Nephron (organoid): Measurements from ENCODE around the gene EXOC2.

Experiments used
- H3K27ac Mint-ChIP-seq, 3 experiments: 2 replicates each; pipeline ENCODE4 v1.8.0; 2020; ENCODE audit warnings: mixed read lengths in 3 of 3, mild to moderate bottlenecking in 2 of 3, moderate library complexity in 1 of 3
- H3K27me3 Mint-ChIP-seq: 2 replicates; pipeline ENCODE4 v1.8.0; 2021; ENCODE audit warnings: low read depth, mild to moderate bottlenecking, moderate library complexity, mixed read lengths
- H3K36me3 Mint-ChIP-seq: 2 replicates; pipeline ENCODE4 v1.8.0; 2020; ENCODE audit warnings: low read depth, mixed read lengths
- H3K4me1 Mint-ChIP-seq: 2 replicates; pipeline ENCODE4 v1.8.0; 2020; ENCODE audit warnings: mixed read lengths
- H3K4me3 Mint-ChIP-seq, 3 experiments: 2 replicates each; pipeline ENCODE4 v1.8.0; 2020; ENCODE audit warnings: mild to moderate bottlenecking in 3 of 3, mixed read lengths in 3 of 3, moderate library complexity in 2 of 3
- H3K9me3 Mint-ChIP-seq: 2 replicates; pipeline ENCODE4 v1.8.0; 2020; ENCODE audit warnings: mixed read lengths
- TF ChIP-seq, protein P1 (sequence below), 3 experiments: fragments of 200-600 bp; sonication (generic); IDR thresholded peaks; one replicate each; pipeline ENCODE4 v1.5.0; 2021; ENCODE audit warnings: antibody characterized with exemption in 3 of 3; ENCODE audit not compliant: unreplicated experiment in 3 of 3

EXOC2 gene

GRCh38 chr6:492178-492577, 200.8 kb downstream of the EXOC2 start:
- H3K4me3 Mint-ChIP-seq = no peak overlapping the region
- H3K9me3 Mint-ChIP-seq = peaks cover 5% of the 10 kb centered on the region
- H3K27me3 Mint-ChIP-seq = no peaks in the 10 kb centered on the region
- H3K4me1 Mint-ChIP-seq = peaks cover 5% of the 10 kb centered on the region
- no peak overlapping the region for H3K27ac Mint-ChIP-seq
- TF ChIP-seq, protein P1, sequence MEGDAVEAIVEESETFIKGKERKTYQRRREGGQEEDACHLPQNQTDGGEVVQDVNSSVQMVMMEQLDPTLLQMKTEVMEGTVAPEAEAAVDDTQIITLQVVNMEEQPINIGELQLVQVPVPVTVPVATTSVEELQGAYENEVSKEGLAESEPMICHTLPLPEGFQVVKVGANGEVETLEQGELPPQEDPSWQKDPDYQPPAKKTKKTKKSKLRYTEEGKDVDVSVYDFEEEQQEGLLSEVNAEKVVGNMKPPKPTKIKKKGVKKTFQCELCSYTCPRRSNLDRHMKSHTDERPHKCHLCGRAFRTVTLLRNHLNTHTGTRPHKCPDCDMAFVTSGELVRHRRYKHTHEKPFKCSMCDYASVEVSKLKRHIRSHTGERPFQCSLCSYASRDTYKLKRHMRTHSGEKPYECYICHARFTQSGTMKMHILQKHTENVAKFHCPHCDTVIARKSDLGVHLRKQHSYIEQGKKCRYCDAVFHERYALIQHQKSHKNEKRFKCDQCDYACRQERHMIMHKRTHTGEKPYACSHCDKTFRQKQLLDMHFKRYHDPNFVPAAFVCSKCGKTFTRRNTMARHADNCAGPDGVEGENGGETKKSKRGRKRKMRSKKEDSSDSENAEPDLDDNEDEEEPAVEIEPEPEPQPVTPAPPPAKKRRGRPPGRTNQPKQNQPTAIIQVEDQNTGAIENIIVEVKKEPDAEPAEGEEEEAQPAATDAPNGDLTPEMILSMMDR (IDR thresholded peaks at IDR 0.05; ENCODE audit: unreplicated experiment in 3 of 3) = no peak
- H3K36me3 Mint-ChIP-seq = peaks cover 45% of the 10 kb centered on the region

DNA sequence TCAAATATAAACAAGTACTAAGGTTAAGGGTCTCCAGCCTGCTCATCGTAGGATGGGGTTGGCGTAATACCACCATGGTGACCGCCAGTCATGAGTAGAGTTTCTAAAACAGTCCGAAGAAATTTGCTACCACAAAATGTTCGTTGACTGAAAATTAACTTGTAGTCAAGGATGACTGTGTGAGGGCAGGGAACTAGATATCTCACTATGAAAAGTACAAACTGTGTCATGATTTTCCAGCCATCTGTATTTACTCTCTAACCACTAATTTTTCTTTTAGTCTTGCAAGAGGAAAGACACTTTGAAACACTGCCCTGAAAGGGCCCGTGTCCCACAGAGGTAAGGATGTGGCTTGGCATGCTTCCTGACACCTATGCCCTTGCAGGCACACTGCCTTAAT, 201.7 kb downstream of the EXOC2 start:
- H3K27ac Mint-ChIP-seq = no peak overlapping the region
- peaks cover 5% of the 10 kb centered on the region for H3K9me3 Mint-ChIP-seq
- no peak overlapping the region for H3K4me3 Mint-ChIP-seq
- H3K36me3 Mint-ChIP-seq = peaks cover 49% of the 10 kb centered on the region
- H3K4me1 Mint-ChIP-seq = peaks cover 5% of the 10 kb centered on the region
- TF ChIP-seq, protein P1 (IDR thresholded peaks at IDR 0.05; ENCODE audit: unreplicated experiment in 3 of 3) = no peak
- no peaks in the 10 kb centered on the region for H3K27me3 Mint-ChIP-seq

DNA sequence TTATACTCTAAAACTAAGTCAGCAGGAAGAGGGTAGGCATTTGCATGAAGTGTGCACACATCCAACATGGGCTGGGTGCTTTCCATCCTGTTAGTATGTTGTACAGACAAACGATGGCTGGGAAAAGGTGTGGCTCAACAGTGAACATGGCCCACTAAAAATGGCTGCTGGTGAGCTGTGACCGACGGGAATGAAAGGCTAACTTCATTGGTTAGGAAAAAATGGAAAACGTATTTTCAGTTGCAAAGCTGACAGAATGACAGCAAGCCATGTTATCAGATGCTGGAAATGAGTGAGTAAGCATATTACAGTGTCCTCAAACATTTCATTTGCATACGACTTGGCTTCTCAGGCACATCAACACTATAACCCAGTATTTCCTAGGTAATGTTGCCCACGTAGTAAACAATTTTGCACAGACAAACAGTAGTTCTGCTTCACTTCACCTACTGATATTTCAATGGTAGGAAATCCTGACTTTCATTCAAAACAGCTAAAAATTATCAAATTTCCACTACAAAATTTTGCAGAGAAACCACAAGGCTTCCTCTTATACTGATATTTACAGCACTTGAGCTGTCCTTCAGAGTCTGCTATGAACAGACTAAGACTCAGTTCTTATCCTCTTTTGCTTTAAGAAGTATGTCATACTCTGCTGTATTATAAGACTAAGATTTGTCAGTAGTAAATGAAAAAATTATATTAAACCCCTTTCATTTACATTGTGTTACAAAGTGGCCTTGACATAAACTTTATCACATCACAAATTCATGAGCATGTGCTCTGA, 202.5 kb downstream of the EXOC2 start:
- no peak overlapping the region for H3K27ac Mint-ChIP-seq
- peaks cover 5% of the 10 kb centered on the region for H3K4me1 Mint-ChIP-seq
- H3K36me3 Mint-ChIP-seq = peaks cover 48% of the 10 kb centered on the region
- H3K4me3 Mint-ChIP-seq = no peak overlapping the region
- peaks cover 5% of the 10 kb centered on the region for H3K9me3 Mint-ChIP-seq
- TF ChIP-seq, protein P1 (IDR thresholded peaks at IDR 0.05; ENCODE audit: unreplicated experiment in 3 of 3) = no peak
- H3K27me3 Mint-ChIP-seq = no peaks in the 10 kb centered on the region

DNA sequence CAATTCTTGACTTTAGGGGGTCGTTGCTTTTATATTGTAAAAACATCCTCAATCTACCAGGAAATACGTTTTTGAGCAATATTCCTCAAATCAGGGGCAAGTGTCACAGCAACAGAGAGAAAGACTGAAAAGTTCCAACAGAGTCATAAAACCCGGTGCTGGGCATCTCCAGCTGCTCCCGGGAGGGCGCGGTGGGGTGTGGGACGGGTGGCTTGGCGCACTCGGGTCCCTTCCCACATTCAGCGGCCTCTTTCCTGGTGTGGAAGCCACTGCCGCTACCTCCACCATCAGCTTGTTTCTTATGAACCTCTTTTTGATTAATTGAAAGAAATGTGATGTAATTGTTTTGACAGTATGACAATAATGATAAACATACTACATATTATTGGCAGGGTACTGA, 203.2 kb downstream of the EXOC2 start:
- H3K27me3 Mint-ChIP-seq = no peaks in the 10 kb centered on the region
- peaks cover 5% of the 10 kb centered on the region for H3K4me1 Mint-ChIP-seq
- peaks cover 44% of the 10 kb centered on the region for H3K36me3 Mint-ChIP-seq
- no peak overlapping the region for H3K27ac Mint-ChIP-seq
- peaks cover 5% of the 10 kb centered on the region for H3K9me3 Mint-ChIP-seq
- TF ChIP-seq, protein P1 (IDR thresholded peaks at IDR 0.05; ENCODE audit: unreplicated experiment in 3 of 3) = no peak
- H3K4me3 Mint-ChIP-seq = no peak overlapping the region

DNA sequence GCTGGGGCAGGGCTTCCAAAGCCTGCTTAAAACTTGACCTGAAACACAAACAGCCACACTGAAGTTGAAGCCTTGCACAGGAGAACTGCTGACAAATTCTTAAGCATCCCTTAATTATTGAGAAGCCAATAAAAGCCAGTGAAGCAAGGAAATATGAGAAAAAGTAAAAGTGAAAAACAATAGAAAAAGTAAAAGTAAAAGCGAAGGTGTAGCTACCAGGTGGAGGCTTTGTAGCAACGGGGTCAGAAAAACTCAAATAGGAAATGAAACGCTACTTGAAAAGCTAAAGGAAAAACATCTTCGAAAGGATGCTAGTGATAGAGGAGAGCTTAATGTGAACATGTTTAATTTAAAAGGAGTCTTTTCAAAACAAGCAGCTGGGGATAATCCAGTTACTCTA, 203.9 kb downstream of the EXOC2 start:
- TF ChIP-seq, protein P1 (IDR thresholded peaks at IDR 0.05; ENCODE audit: unreplicated experiment in 3 of 3) = no peak
- peaks cover 6% of the 10 kb centered on the region for H3K9me3 Mint-ChIP-seq
- H3K36me3 Mint-ChIP-seq = peaks cover 49% of the 10 kb centered on the region
- no peak overlapping the region for H3K27ac Mint-ChIP-seq
- peaks cover 5% of the 10 kb centered on the region for H3K4me1 Mint-ChIP-seq
- no peaks in the 10 kb centered on the region for H3K27me3 Mint-ChIP-seq
- no peak overlapping the region for H3K4me3 Mint-ChIP-seq

DNA sequence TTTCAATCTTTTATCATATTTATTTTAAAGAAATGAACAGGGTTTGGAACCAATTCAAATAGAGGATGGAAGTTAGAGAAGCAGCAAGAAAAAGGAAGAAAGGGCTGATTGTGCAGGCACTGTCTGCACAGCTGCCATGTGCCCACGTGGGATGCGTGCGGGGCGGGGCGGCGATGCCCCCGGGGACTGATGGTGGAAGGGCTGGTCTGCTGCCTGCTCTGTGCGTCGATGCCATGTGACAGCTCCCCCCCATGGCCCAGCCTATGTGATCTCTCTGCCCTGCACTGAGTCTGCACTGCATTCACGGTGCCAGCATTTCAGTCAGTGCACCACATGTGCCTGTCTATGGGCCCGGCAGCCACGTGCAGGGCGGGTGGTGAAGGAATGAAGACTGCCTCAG, 205.0 kb downstream of the EXOC2 start:
- TF ChIP-seq, protein P1 (IDR thresholded peaks at IDR 0.05; ENCODE audit: unreplicated experiment in 3 of 3) = no peak
- H3K4me1 Mint-ChIP-seq = peaks cover 5% of the 10 kb centered on the region
- H3K4me3 Mint-ChIP-seq = no peak overlapping the region
- H3K27ac Mint-ChIP-seq = no peak overlapping the region
- peaks cover 8% of the 10 kb centered on the region for H3K9me3 Mint-ChIP-seq
- no peaks in the 10 kb centered on the region for H3K27me3 Mint-ChIP-seq
- peaks cover 47% of the 10 kb centered on the region for H3K36me3 Mint-ChIP-seq
